MM.1S (cell line): Measurements from ENCODE around the gene TNFRSF13B.

Source experiments
- DNase-seq: peaks from one replicate; pipeline ENCODE4 v3.0.0-alpha.2; 2015
- H2AFZ ChIP-seq: fragments of 300-600 bp; sonication (generic); 2 replicates; pipeline ENCODE4 v1.6.0; 2016; ENCODE audit warnings: antibody characterized with exemption, low read length
- H3F3A ChIP-seq: fragments of 300-600 bp; sonication (generic); 2 replicates; pipeline ENCODE4 v1.6.1; 2016; ENCODE audit warnings: mild to moderate bottlenecking, antibody characterized with exemption, low read length, moderate library complexity, mixed read lengths; ENCODE audit not compliant: insufficient read depth
- H3K27ac ChIP-seq: fragments of 300-600 bp; sonication (generic); 2 replicates; pipeline ENCODE4 v1.5.1; 2016; ENCODE audit warnings: mild to moderate bottlenecking, low read length
- H3K27me3 ChIP-seq: fragments of 300-600 bp; sonication (generic); replicated peaks from 2 replicates; pipeline ENCODE4 v1.6.0; 2016; ENCODE audit warnings: low read length; ENCODE audit not compliant: insufficient read depth
- H3K36me3 ChIP-seq: fragments of 300-600 bp; sonication (generic); replicated peaks from 2 replicates; pipeline ENCODE4 v1.6.1; 2016; ENCODE audit warnings: mild to moderate bottlenecking, low read length, mixed read lengths; ENCODE audit not compliant: insufficient read depth
- H3K4me1 ChIP-seq: fragments of 300-600 bp; sonication (generic); 2 replicates; pipeline ENCODE4 v1.6.1; 2016; ENCODE audit warnings: low read length, mixed read lengths
- H3K4me2 ChIP-seq: fragments of 300-600 bp; sonication (generic); 2 replicates; pipeline ENCODE4 v1.6.0; 2016; ENCODE audit warnings: low read depth, low read length
- H3K4me3 ChIP-seq: fragments of 300-600 bp; sonication (generic); 2 replicates; pipeline ENCODE4 v1.5.1; 2016; ENCODE audit warnings: low read length, mixed read lengths
- H3K79me2 ChIP-seq: fragments of 300-600 bp; sonication (generic); 2 replicates; pipeline ENCODE4 v1.6.1; 2016; ENCODE audit warnings: mixed run types, low read length, mixed read lengths
- H3K9ac ChIP-seq: fragments of 300-600 bp; sonication (generic); 2 replicates; pipeline ENCODE4 v1.6.1; 2016; ENCODE audit warnings: low read length, mixed read lengths
- H3K9me2 ChIP-seq: fragments of 300-600 bp; sonication (generic); replicated peaks from 2 replicates; pipeline ENCODE4 v1.6.1; 2016; ENCODE audit warnings: mild to moderate bottlenecking, low read length, mixed read lengths; ENCODE audit not compliant: insufficient read depth
- H3K9me3 ChIP-seq: fragments of 300-600 bp; sonication (generic); replicated peaks from 2 replicates; pipeline ENCODE4 v1.6.1; 2016; ENCODE audit warnings: mild to moderate bottlenecking, low read length, mixed read lengths; ENCODE audit not compliant: insufficient read depth
- H4K20me1 ChIP-seq: fragments of 300-600 bp; sonication (generic); 2 replicates; pipeline ENCODE4 v1.6.1; 2016; ENCODE audit warnings: mild to moderate bottlenecking, low read length, moderate library complexity, mixed read lengths; ENCODE audit not compliant: insufficient read depth
- CTCF ChIP-seq: fragments of 300-600 bp; sonication (generic); IDR thresholded peaks from 2 replicates; pipeline ENCODE4 v1.5.1; 2016; ENCODE audit warnings: antibody characterized with exemption, low read length, mixed read lengths
- EZH2 ChIP-seq: fragments of 300-600 bp; sonication (generic); optimal IDR thresholded peaks from 2 replicates; pipeline ENCODE3; 2017; ENCODE audit warnings: low read depth, mild to moderate bottlenecking, antibody characterized with exemption, low read length, mixed read lengths
- EZH2phosphoT487 ChIP-seq: fragments of 300-600 bp; sonication (generic); IDR thresholded peaks from 2 replicates; pipeline ENCODE4 v1.6.1; 2018; ENCODE audit warnings: antibody characterized with exemption, low read length

Gene TNFRSF13B

GRCh38 chr17:16954521-16954920 lies 17.4 kb downstream of the TNFRSF13B start:
- no peaks in the 10 kb centered on the region for H3K27me3 ChIP-seq
- DNase-seq: no peak
- no peak overlapping the region for H2AFZ ChIP-seq
- H3K79me2 ChIP-seq: peaks cover 98% of the 10 kb centered on the region
- H3K4me1 ChIP-seq: peaks cover 76% of the 10 kb centered on the region
- H3K4me2 ChIP-seq: no peak overlapping the region
- H3K4me3 ChIP-seq: no peak overlapping the region
- TF ChIP-seq EZH2phosphoT487: no peak
- TF ChIP-seq CTCF: no peak
- TF ChIP-seq EZH2: no peak
- no peaks in the 10 kb centered on the region for H3K9me2 ChIP-seq
- H3K9me3 ChIP-seq: no peaks in the 10 kb centered on the region
- peaks cover 39% of the 10 kb centered on the region for H3F3A ChIP-seq
- H4K20me1 ChIP-seq: peaks cover 31% of the 10 kb centered on the region
- no peak overlapping the region for H3K9ac ChIP-seq
- H3K27ac ChIP-seq: peak overlapping the region; percentile 20; the same call in 1 of the 2 replicates
- H3K36me3 ChIP-seq: peaks cover 46% of the 10 kb centered on the region

- H3K9me3 ChIP-seq: no peaks in the 10 kb centered on the region
- peaks cover 98% of the 10 kb centered on the region for H3K79me2 ChIP-seq
- H3K27ac ChIP-seq: no peak overlapping the region
- H4K20me1 ChIP-seq: peaks cover 30% of the 10 kb centered on the region
- peaks cover 44% of the 10 kb centered on the region for H3F3A ChIP-seq
- no peaks in the 10 kb centered on the region for H3K9me2 ChIP-seq
- peaks cover 83% of the 10 kb centered on the region for H3K4me1 ChIP-seq
- no peak for DNase-seq
- no peak overlapping the region for H3K4me3 ChIP-seq
- H3K27me3 ChIP-seq: no peaks in the 10 kb centered on the region
- peaks cover 50% of the 10 kb centered on the region for H3K36me3 ChIP-seq
- no peak overlapping the region for H3K4me2 ChIP-seq
- no peak overlapping the region for H3K9ac ChIP-seq
- no peak overlapping the region for H2AFZ ChIP-seq
- TF ChIP-seq EZH2: no peak
- no peak for TF ChIP-seq CTCF
- TF ChIP-seq EZH2phosphoT487: no peak
Measured at GRCh38 chr17:16953841-16954240, 18.1 kb downstream of the TNFRSF13B start.

GRCh38 chr17:16953347-16953746 lies 18.6 kb downstream of the TNFRSF13B start:
- Histone ChIP-seq H3K4me3 (no peak overlapping the region), H3K9ac (no peak overlapping the region), H3F3A (peaks cover 49% of the 10 kb centered on the region), H3K4me2 (no peak overlapping the region), H2AFZ (no peak overlapping the region), H3K27me3 (no peaks in the 10 kb centered on the region), H3K9me2 (no peaks in the 10 kb centered on the region), H3K4me1 (peaks cover 83% of the 10 kb centered on the region), H4K20me1 (peaks cover 27% of the 10 kb centered on the region), H3K36me3 (peaks cover 55% of the 10 kb centered on the region), H3K79me2 (peaks cover 98% of the 10 kb centered on the region), H3K27ac (no peak overlapping the region; the same call in 1 of the 2 replicates), H3K9me3 (no peaks in the 10 kb centered on the region)
- TF ChIP-seq CTCF (no peak), EZH2phosphoT487 (no peak), EZH2 (no peak)
- no peak for DNase-seq
